ENCODE measurements around the gene FOXJ2. TPM values are rescaled to one million over a fixed set of nuclear protein-coding genes. Genes with fewer than 3 reads are reported as not detected.

Gene FOXJ2
- total RNA-seq, 1 experiment from 2014 or later: 5.5 TPM

DNA sequence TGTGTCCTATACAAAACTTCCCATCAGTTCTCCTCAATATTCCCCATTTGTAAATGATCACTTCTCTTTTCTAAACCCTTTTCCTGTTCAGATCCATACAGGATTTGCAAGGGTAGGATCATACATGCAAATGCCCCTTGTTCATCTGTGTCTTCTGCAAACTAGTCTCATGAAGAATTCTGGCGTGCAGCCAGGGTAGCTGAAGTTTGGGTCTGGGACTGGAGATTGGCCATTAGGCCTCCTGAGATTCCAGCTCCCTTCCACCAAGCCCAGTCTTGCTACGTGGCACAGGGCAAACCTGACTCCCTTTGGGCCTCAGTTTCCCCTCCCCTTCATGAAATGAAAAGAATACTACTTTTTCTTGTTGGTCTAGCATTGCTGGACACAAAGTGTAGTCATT, 22.3 kb downstream of the FOXJ2 start:
- Histone ChIP-seq H3K79me2 (ENCODE audit: insufficient read depth, low read length) (no peaks in the 10 kb centered on the region), H3T11ph (ENCODE audit: low read length) (no peak overlapping the region), H4K91ac (ENCODE audit: insufficient read length, low read depth, low read length) (no peak overlapping the region), H3K18ac (ENCODE audit: insufficient read length, low read depth, low read length) (no peak overlapping the region), H4K5ac (ENCODE audit: insufficient read length, low read depth, low read length) (no peak overlapping the region), H2BK20ac (ENCODE audit: low read depth, low read length, poor library complexity, severe bottlenecking) (no peak overlapping the region), H3K23me2 (ENCODE audit: insufficient read length, low read depth, low read length, poor library complexity, severe bottlenecking) (no peaks in the 10 kb centered on the region), H2AFZ (ENCODE audit: low read length) (no peak overlapping the region), H3K9ac (ENCODE audit: extremely low read depth, insufficient read length, low read length) (no peak overlapping the region), H4K8ac (replicated peaks; ENCODE audit: insufficient read length, low read depth, low read length) (no peak overlapping the region), H3K79me1 (ENCODE audit: insufficient read depth, low read depth, low read length, poor library complexity, severe bottlenecking) (no peaks in the 10 kb centered on the region), H3K4ac (ENCODE audit: low read depth, low read length) (no peak overlapping the region), H2AK5ac (ENCODE audit: insufficient read length, low read length) (no peak overlapping the region), H3K56ac (ENCODE audit: insufficient read length, low read depth, low read length) (no peak overlapping the region), H3K14ac (ENCODE audit: insufficient read depth, low read length) (no peak overlapping the region), H2BK120ac (ENCODE audit: low read depth, low read length, poor library complexity, severe bottlenecking) (no peak overlapping the region), H2BK15ac (ENCODE audit: low read depth, low read length) (no peak overlapping the region), H2BK12ac (ENCODE audit: insufficient read length, low read depth, low read length) (no peak overlapping the region), H3K4me2 (ENCODE audit: insufficient read depth, insufficient read length, low read length) (no peak overlapping the region), H3K27me3 (ENCODE audit: insufficient read depth, low read length) (no peaks in the 10 kb centered on the region), H3K4me1 (ENCODE audit: insufficient read depth, low read length) (no peaks in the 10 kb centered on the region; the same call in 1 of the 2 replicates), H4K20me1 (ENCODE audit: control insufficient read depth, insufficient read depth, insufficient read length) (no peaks in the 10 kb centered on the region), H3K27ac (ENCODE audit: insufficient read length, low read depth, low read length) (no peak overlapping the region), H2BK5ac (ENCODE audit: insufficient read length, low read length) (no peak overlapping the region), H3K9me3 (ENCODE audit: control insufficient read depth, low read depth, low read length) (no peaks in the 10 kb centered on the region), H3K23ac (ENCODE audit: insufficient read length, low read depth, low read length) (no peak overlapping the region)
- TF ChIP-seq, protein P1, sequence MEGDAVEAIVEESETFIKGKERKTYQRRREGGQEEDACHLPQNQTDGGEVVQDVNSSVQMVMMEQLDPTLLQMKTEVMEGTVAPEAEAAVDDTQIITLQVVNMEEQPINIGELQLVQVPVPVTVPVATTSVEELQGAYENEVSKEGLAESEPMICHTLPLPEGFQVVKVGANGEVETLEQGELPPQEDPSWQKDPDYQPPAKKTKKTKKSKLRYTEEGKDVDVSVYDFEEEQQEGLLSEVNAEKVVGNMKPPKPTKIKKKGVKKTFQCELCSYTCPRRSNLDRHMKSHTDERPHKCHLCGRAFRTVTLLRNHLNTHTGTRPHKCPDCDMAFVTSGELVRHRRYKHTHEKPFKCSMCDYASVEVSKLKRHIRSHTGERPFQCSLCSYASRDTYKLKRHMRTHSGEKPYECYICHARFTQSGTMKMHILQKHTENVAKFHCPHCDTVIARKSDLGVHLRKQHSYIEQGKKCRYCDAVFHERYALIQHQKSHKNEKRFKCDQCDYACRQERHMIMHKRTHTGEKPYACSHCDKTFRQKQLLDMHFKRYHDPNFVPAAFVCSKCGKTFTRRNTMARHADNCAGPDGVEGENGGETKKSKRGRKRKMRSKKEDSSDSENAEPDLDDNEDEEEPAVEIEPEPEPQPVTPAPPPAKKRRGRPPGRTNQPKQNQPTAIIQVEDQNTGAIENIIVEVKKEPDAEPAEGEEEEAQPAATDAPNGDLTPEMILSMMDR (conservative IDR thresholded peaks at IDR 0.05): no peak
- no peak overlapping the region for H3K27ac Mint-ChIP-seq
- no peaks in the 10 kb centered on the region for H3K9me3 Mint-ChIP-seq
- H3K36me3 Mint-ChIP-seq (ENCODE audit: insufficient read depth in 1 of 3, low read depth in 3 of 3): peaks cover 6 to 14% (median 7%) of the 10 kb centered on the region in 3 experiments; a peak in 5 of 7 replicates
- peaks cover 1% of the 10 kb centered on the region; the same call in 1 of the 2 replicates for H3K27me3 Mint-ChIP-seq (ENCODE audit: low read depth)
- peaks cover 6 to 13% of the 10 kb centered on the region in 2 experiments for H3K4me1 Mint-ChIP-seq
- WGBS (ENCODE audit: extremely low coverage, insufficient read length, low lambda C conversion rate): no CpG with 5 or more reads among the region's 2 CpGs
- DNase-seq: no peak
- no peak overlapping the region for H3K4me3 Mint-ChIP-seq

Data from H9 (cell line).